Measurements from ENCODE around the gene LOX.

Gene LOX

DNA sequence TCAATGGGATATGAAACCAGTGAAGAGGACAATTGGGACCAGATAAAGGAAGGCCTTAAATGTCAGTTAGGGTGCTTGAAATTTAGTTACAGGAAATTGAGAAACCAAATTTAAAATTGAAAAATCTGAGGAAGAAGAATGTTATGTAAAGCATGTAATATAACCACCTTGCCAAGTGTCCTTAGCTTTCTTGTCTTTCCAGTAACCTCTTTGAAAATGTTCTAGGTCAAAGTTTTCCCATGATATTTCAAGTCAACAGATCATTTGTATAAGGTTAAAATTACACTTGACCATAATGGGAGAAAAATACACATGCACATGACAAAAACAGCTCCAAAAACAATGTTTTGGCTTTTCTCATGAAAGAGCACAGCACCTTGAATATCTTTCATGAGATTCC, 21.1 kb downstream of the LOX start:
- no peak overlapping the region for H3K9ac ChIP-seq
- no peaks in the 10 kb centered on the region for H4K20me1 ChIP-seq (ENCODE audit: insufficient read depth)
- TF ChIP-seq, protein P1, sequence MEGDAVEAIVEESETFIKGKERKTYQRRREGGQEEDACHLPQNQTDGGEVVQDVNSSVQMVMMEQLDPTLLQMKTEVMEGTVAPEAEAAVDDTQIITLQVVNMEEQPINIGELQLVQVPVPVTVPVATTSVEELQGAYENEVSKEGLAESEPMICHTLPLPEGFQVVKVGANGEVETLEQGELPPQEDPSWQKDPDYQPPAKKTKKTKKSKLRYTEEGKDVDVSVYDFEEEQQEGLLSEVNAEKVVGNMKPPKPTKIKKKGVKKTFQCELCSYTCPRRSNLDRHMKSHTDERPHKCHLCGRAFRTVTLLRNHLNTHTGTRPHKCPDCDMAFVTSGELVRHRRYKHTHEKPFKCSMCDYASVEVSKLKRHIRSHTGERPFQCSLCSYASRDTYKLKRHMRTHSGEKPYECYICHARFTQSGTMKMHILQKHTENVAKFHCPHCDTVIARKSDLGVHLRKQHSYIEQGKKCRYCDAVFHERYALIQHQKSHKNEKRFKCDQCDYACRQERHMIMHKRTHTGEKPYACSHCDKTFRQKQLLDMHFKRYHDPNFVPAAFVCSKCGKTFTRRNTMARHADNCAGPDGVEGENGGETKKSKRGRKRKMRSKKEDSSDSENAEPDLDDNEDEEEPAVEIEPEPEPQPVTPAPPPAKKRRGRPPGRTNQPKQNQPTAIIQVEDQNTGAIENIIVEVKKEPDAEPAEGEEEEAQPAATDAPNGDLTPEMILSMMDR (conservative IDR thresholded peaks at IDR 0.05; ENCODE audit: low read depth, low read length) = no peak
- H3K36me3 ChIP-seq (ENCODE audit: insufficient read depth) = no peaks in the 10 kb centered on the region
- no peak overlapping the region for H2AFZ ChIP-seq (ENCODE audit: low read depth)
- no peak overlapping the region for H3K4me2 ChIP-seq
- no peak overlapping the region for H3K27ac ChIP-seq
- no peak overlapping the region for H3K4me3 ChIP-seq (IDR thresholded peaks at IDR 0.05; ENCODE audit: insufficient read depth, low read depth, low read length)
- no peaks in the 10 kb centered on the region for H3K79me2 ChIP-seq (ENCODE audit: insufficient read depth, low read depth)
- no peaks in the 10 kb centered on the region for H3K4me1 ChIP-seq (ENCODE audit: low read depth, poor library complexity, severe bottlenecking)
- H3K27me3 ChIP-seq (ENCODE audit: insufficient read depth, low read depth) = no peaks in the 10 kb centered on the region

DNA sequence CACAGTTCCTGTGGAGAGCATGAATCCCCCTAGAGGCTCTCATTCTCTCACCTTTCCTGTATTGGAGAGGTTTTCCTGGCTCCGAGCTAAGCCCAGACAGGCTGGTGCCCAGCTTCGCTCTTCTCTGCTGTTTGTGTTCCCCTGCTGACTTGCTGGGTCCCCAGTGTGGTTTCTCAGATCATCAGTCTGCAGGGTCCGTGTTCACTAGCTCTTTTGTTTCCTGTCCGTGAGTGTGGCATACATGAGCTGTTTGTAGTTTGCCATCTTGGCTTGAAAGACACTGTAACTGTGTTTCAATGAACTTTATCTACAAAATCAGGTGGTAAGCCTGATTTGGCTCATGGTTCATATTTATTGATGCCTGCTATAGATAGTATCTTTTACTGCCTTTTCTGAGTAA, 23.8 kb downstream of the LOX start:
- Histone ChIP-seq H3K36me3 (ENCODE audit: insufficient read depth) (no peaks in the 10 kb centered on the region), H3K79me2 (ENCODE audit: insufficient read depth, low read depth) (no peaks in the 10 kb centered on the region), H3K4me3 (IDR thresholded peaks at IDR 0.05; ENCODE audit: insufficient read depth, low read depth, low read length) (no peak overlapping the region), H4K20me1 (ENCODE audit: insufficient read depth) (no peaks in the 10 kb centered on the region), H3K9ac (no peak overlapping the region), H2AFZ (ENCODE audit: low read depth) (no peak overlapping the region), H3K4me2 (no peak overlapping the region), H3K4me1 (ENCODE audit: low read depth, poor library complexity, severe bottlenecking) (no peaks in the 10 kb centered on the region), H3K27ac (no peak overlapping the region), H3K27me3 (ENCODE audit: insufficient read depth, low read depth) (no peaks in the 10 kb centered on the region)
- TF ChIP-seq, protein P1 (conservative IDR thresholded peaks at IDR 0.05; ENCODE audit: low read depth, low read length) = no peak

DNA sequence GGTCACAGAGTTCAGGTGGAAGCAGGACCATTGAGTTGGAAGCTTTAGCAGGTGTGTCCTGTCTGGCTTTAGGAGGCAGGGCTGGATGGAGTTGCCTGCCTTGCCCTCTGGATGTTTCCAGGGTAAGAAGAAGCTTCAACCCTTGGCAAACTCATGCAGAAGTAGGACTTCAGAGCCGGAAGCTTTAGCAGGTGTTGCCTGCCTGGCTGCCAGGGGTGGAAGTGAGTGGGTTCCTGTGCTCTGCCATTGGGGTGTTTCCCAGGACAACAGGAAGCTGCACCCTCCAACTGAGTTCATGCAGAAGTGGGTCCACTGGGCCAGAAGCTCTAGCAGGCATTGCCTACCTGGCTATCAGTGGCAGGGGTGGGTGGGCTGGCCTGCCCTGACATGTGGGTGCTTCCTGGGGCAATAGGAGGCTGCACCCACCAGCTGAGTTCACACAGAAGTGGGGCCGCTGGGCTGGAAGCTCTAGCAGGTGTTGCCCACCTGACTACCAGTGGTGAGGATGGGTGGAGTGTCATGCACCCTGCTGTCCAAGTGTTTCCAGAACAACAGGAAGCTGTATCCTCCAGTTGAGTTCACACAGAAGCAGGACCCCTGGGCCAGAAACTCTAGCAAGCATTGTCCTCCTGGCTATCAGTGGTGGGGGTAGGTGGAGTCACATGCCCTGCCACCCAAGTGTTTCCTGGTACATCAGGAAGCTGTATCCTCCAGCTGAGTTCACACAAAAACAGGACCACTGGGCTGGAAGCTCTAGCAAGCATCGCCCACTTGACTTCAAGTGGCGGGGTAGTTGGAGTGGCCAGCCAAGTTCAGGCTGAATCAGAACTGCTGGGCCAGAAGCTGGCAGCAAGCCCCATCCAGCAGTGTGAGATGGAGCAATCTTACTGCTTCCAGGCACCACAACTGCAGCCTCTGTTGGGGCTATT, 24.6 kb downstream of the LOX start:
- Histone ChIP-seq H3K27me3 (ENCODE audit: insufficient read depth, low read depth) (no peaks in the 10 kb centered on the region), H4K20me1 (ENCODE audit: insufficient read depth) (no peaks in the 10 kb centered on the region), H3K27ac (no peak overlapping the region), H3K4me3 (IDR thresholded peaks at IDR 0.05; ENCODE audit: insufficient read depth, low read depth, low read length) (no peak overlapping the region), H3K79me2 (ENCODE audit: insufficient read depth, low read depth) (no peaks in the 10 kb centered on the region), H3K9ac (no peak overlapping the region), H3K36me3 (ENCODE audit: insufficient read depth) (no peaks in the 10 kb centered on the region), H3K4me2 (no peak overlapping the region), H3K4me1 (ENCODE audit: low read depth, poor library complexity, severe bottlenecking) (no peaks in the 10 kb centered on the region), H2AFZ (ENCODE audit: low read depth) (no peak overlapping the region)
- TF ChIP-seq, protein P1 (conservative IDR thresholded peaks at IDR 0.05; ENCODE audit: low read depth, low read length) = no peak

DNA sequence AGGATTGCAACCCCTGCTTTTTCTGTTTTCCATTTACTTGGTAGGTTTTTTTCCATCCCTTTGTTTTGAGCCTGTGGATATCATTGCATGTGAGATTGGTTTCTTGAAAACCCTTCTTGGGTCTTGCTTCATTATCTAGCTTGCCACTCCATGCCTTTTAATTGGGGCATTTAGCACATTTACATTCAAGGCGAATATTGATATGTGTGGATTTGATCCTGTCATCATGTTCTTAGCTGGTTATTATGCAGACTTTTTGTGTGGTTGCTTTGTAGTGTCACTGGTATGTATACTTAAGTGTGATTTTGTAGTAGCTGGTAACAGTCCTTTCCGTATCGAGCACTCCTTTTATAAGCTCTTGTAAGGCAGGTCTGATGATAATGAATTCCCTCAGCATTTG, 26.5 kb downstream of the LOX start:
- Histone ChIP-seq H4K20me1 (ENCODE audit: insufficient read depth) (no peaks in the 10 kb centered on the region), H3K4me1 (ENCODE audit: low read depth, poor library complexity, severe bottlenecking) (no peaks in the 10 kb centered on the region), H3K4me3 (IDR thresholded peaks at IDR 0.05; ENCODE audit: insufficient read depth, low read depth, low read length) (no peak overlapping the region), H3K36me3 (ENCODE audit: insufficient read depth) (no peaks in the 10 kb centered on the region), H3K27ac (no peak overlapping the region), H3K27me3 (ENCODE audit: insufficient read depth, low read depth) (no peaks in the 10 kb centered on the region), H3K4me2 (no peak overlapping the region), H2AFZ (ENCODE audit: low read depth) (no peak overlapping the region), H3K9ac (no peak overlapping the region), H3K79me2 (ENCODE audit: insufficient read depth, low read depth) (no peaks in the 10 kb centered on the region)
- TF ChIP-seq, protein P1 (conservative IDR thresholded peaks at IDR 0.05; ENCODE audit: low read depth, low read length) = no peak
